Measurements from ENCODE around the gene PSORS1C1.
A peak's percentile ranks its signal among the peaks of the same experiment; 100 is the strongest.

Gene PSORS1C1

DNA sequence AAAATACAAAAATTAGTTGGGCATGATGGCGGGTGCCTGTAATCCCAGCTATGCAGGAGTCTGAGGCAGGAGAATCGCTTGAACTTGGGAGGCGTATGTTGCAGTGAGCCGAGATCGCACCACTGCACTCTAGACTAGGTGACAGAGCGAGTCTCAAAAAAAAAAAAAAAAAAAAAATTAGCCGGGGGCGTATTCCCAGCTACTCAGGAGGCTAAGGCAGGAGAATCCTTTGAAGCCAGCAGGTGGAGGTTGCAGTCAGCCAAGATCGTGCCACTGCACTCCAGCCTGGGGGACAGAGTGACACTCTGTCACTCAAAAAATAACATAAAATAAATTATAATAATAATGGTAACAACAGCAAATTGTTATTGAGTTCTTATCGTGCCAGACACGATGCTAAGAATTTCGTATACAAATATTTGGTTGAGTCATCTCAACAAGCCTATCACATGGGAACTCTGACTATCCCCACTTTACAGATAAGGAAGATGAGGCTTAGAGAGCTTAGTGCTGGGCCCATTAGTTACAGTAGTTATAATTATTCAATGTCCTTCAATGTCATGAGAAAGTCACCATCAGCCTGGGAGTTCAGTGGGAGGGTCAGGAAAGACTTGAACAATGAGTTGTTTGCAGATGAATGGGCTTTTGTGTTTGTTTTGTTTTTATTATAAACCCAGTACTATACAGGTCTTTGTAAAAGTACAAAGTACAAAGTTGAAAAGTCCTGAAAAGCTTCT is 21.7 kb upstream of the PSORS1C1 start:
- H3K36me3 ChIP-seq (ENCODE audit: control insufficient read depth, insufficient read depth, low read length) = no peaks in the 10 kb centered on the region
- no peaks in the 10 kb centered on the region for H3K27me3 ChIP-seq (ENCODE audit: control insufficient read depth, insufficient read depth, low read length)
- H3K4me3 ChIP-seq (ENCODE audit: low read depth, low read length) = no peak overlapping the region
- H3K9ac ChIP-seq = no peak overlapping the region
- peaks cover 18% of the 10 kb centered on the region for H3K4me1 ChIP-seq
- H3K79me2 ChIP-seq = no peaks in the 10 kb centered on the region
- no peaks in the 10 kb centered on the region for H3K9me3 ChIP-seq (ENCODE audit: control insufficient read depth, low read length)
- H3K4me2 ChIP-seq (ENCODE audit: low read length) = no peak overlapping the region
- TF ChIP-seq, protein P1, sequence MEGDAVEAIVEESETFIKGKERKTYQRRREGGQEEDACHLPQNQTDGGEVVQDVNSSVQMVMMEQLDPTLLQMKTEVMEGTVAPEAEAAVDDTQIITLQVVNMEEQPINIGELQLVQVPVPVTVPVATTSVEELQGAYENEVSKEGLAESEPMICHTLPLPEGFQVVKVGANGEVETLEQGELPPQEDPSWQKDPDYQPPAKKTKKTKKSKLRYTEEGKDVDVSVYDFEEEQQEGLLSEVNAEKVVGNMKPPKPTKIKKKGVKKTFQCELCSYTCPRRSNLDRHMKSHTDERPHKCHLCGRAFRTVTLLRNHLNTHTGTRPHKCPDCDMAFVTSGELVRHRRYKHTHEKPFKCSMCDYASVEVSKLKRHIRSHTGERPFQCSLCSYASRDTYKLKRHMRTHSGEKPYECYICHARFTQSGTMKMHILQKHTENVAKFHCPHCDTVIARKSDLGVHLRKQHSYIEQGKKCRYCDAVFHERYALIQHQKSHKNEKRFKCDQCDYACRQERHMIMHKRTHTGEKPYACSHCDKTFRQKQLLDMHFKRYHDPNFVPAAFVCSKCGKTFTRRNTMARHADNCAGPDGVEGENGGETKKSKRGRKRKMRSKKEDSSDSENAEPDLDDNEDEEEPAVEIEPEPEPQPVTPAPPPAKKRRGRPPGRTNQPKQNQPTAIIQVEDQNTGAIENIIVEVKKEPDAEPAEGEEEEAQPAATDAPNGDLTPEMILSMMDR (IDR thresholded peaks at IDR 0.05) = no peak
- H2AFZ ChIP-seq = no peak overlapping the region
- H3K27ac ChIP-seq = no peak overlapping the region

- Histone ChIP-seq H3K4me2 (ENCODE audit: low read length) (no peak overlapping the region), H3K4me1 (peaks cover 18% of the 10 kb centered on the region), H3K4me3 (ENCODE audit: low read depth, low read length) (no peak overlapping the region), H3K9ac (no peak overlapping the region), H3K36me3 (ENCODE audit: control insufficient read depth, insufficient read depth, low read length) (no peaks in the 10 kb centered on the region), H3K79me2 (no peaks in the 10 kb centered on the region), H3K9me3 (ENCODE audit: control insufficient read depth, low read length) (no peaks in the 10 kb centered on the region), H3K27me3 (ENCODE audit: control insufficient read depth, insufficient read depth, low read length) (no peaks in the 10 kb centered on the region), H2AFZ (peak overlapping the region; percentile 38), H3K27ac (no peak overlapping the region)
- TF ChIP-seq, protein P1 (IDR thresholded peaks at IDR 0.05) = no peak
These were observed 20.2 kb upstream of the PSORS1C1 start for GRCh38 chr6:31094389-31094881.

GRCh38 chr6:31096215-31096614 is 18.4 kb upstream of the PSORS1C1 start:
- Histone ChIP-seq H3K4me2 (ENCODE audit: low read length) (peak overlapping the region; percentile 41), H3K4me1 (peaks cover 18% of the 10 kb centered on the region), H3K27me3 (ENCODE audit: control insufficient read depth, insufficient read depth, low read length) (no peaks in the 10 kb centered on the region), H2AFZ (peak overlapping the region; percentile 72), H3K36me3 (ENCODE audit: control insufficient read depth, insufficient read depth, low read length) (no peaks in the 10 kb centered on the region), H3K27ac (peak overlapping the region; percentile 33), H3K9me3 (ENCODE audit: control insufficient read depth, low read length) (no peaks in the 10 kb centered on the region), H3K4me3 (ENCODE audit: low read depth, low read length) (no peak overlapping the region), H3K79me2 (no peaks in the 10 kb centered on the region), H3K9ac (no peak overlapping the region)
- TF ChIP-seq, protein P1 (IDR thresholded peaks at IDR 0.05) = no peak

DNA sequence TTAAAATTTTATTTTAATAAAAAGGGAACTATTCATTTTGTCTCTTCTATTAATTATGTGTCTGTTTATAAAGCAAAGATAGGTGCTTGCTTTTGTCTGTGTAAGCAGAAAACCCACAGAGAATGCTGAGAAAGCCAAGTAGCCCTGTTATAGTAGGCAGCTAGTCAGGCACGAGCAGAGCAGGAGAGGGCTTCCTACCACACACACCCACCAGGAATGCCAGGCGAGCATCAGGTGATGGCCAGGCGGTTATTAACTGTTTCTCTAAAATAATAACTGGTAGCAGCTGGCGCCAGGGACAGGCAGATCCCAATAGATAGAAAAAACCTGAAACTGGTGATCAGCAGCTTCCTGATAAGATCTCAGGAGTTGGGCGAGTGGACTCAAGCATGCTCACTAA is 17.9 kb upstream of the PSORS1C1 start:
- Histone ChIP-seq H3K79me2 (no peaks in the 10 kb centered on the region), H3K4me2 (ENCODE audit: low read length) (peak overlapping the region; percentile 41), H3K9me3 (ENCODE audit: control insufficient read depth, low read length) (no peaks in the 10 kb centered on the region), H3K4me3 (ENCODE audit: low read depth, low read length) (no peak overlapping the region), H3K27ac (peak overlapping the region; percentile 33), H3K36me3 (ENCODE audit: control insufficient read depth, insufficient read depth, low read length) (no peaks in the 10 kb centered on the region), H3K4me1 (peaks cover 18% of the 10 kb centered on the region), H3K9ac (no peak overlapping the region), H2AFZ (peak overlapping the region; percentile 72), H3K27me3 (ENCODE audit: control insufficient read depth, insufficient read depth, low read length) (no peaks in the 10 kb centered on the region)
- TF ChIP-seq, protein P1 (IDR thresholded peaks at IDR 0.05) = no peak

Data from parathyroid adenoma (tissue), 2 donors.